ENCODE results near the gene SFSWAP. TPM values are rescaled to one million over a fixed set of nuclear protein-coding genes. Genes with fewer than 3 reads are reported as not detected.
A peak's percentile ranks its signal among the peaks of the same experiment; 100 is the strongest.

The SFSWAP gene
- polyA plus RNA-seq (2011; rRNA removed) = 18.8 and 21.8 TPM in 2 replicates
- 26.7 and 30.3 TPM in 2 replicates for polyA plus RNA-seq (2012; cell fraction: cytosol; rRNA removed)
- polyA plus RNA-seq (2012; cell fraction: nucleus; rRNA removed) = 121 and 170 TPM in 2 replicates
- polyA plus RNA-seq (2017; fragmentation: RNase III; extraction: RNeasy Plus Mini Kit Qiagen cat#74134 plus additional on column Dnase treatment) = 22.8 to 23.5 TPM (median 23.3 TPM) in 3 replicates
- polyA minus RNA-seq (2011; rRNA and poly(A)+ RNA removed) = 20.3 and 27.5 TPM in 2 replicates

- peak within 1 kb of the TSS; percentile 90 for H3K4me2 ChIP-seq
- ATAC-seq (peak; percentile 96), DNase-seq (ENCODE audit: low read depth in 1 of 2, low spot score in 1 of 2) (peak; percentile 81 to 88), FAIRE-seq (no peak)
- CTCF ChIA-PET = interaction anchor here (0.6 to 1.9 kb wide), 2 partner anchors 14 to 18 kb away, joined by 3 to 4 read pairs; no protein-coding TSS in a partner anchor
- H3K4me1 ChIP-seq = peaks cover 8% of the 10 kb centered on the region
- POLR2A ChIA-PET = interaction anchor here (0.6 to 1.3 kb wide), 4 partner anchors 11 to 74 kb away, joined by 3 to 4 read pairs (median 3); no protein-coding TSS in a partner anchor
- peak within 1 kb of the TSS; percentile 95 to 96 for H3K27ac ChIP-seq
- no peaks in the 10 kb centered on the region for H3K9me3 ChIP-seq
- H3K4me3 ChIP-seq = peak within 1 kb of the TSS; percentile 88
- 4% methylated on average over 69 of the region's 90 CpGs for WGBS (ENCODE audit: missing lambda C conversion rate)
- TF ChIP-seq RAD21 (conservative IDR thresholded peaks at IDR 0.05 in 1 of 2, IDR thresholded peaks at IDR 0.05 in 1 of 2) (no peak), JUNB (IDR thresholded peaks at IDR 0.05) (no peak), GATA3 (IDR thresholded peaks at IDR 0.05; ENCODE audit: borderline replicate concordance) (peak; percentile 36; the same call in 1 of the 2 replicates), RFX5 (IDR thresholded peaks at IDR 0.05) (peak; percentile 64; the same call in 1 of the 2 replicates), CEBPB (IDR thresholded peaks at IDR 0.05) (no peak), NFE2L2 (conservative IDR thresholded peaks at IDR 0.05; ENCODE audit: low read length) (no peak), JUN (IDR thresholded peaks at IDR 0.05) (peak; percentile 77 to 91; a peak in 4 of 5 replicates), EHF (CRISPR knock-in tag; IDR thresholded peaks at IDR 0.05) (no peak), HOXB5 (CRISPR knock-in tag; IDR thresholded peaks at IDR 0.05) (peak; percentile 47; the same call in 1 of the 2 replicates), FOSL2 (IDR thresholded peaks at IDR 0.05) (no peak), FOSL2 (CRISPR knock-in tag; IDR thresholded peaks at IDR 0.05) (peak; percentile 27; the same call in 1 of the 2 replicates), ATOH8 (CRISPR knock-in tag; IDR thresholded peaks at IDR 0.05; ENCODE audit: low read depth) (peak; percentile 90), POLR2AphosphoS2 (conservative IDR thresholded peaks at IDR 0.05; ENCODE audit: low read length) (no peak), ZC3H11A (IDR thresholded peaks at IDR 0.05) (no peak), MYC (IDR thresholded peaks at IDR 0.05; ENCODE audit: borderline replicate concordance, low read length) (peak; percentile 82; the same call in 1 of the 2 replicates), BHLHE40 (IDR thresholded peaks at IDR 0.05; ENCODE audit: low read depth, low read length) (no peak), FOSB (CRISPR knock-in tag; IDR thresholded peaks at IDR 0.05) (no peak), EP300 (IDR thresholded peaks at IDR 0.05) (no peak), KDM5A (IDR thresholded peaks at IDR 0.05) (peak; percentile 100), EHMT2 (IDR thresholded peaks at IDR 0.05; ENCODE audit: low read depth) (no peak), NR3C1 (IDR thresholded peaks at IDR 0.05) (no peak), CTCF (IDR thresholded peaks at IDR 0.05) (no peak), TFCP2L1 (CRISPR knock-in tag; IDR thresholded peaks at IDR 0.05) (no peak), CHD2 (IDR thresholded peaks at IDR 0.05; ENCODE audit: low read length, partially characterized antibody) (no peak), BCL3 (IDR thresholded peaks at IDR 0.05) (peak; percentile 79; the same call in 2 of the 3 replicates), HES2 (IDR thresholded peaks at IDR 0.05) (no peak), CBX8 (IDR thresholded peaks at IDR 0.05) (no peak), E2F6 (IDR thresholded peaks at IDR 0.05; ENCODE audit: borderline replicate concordance, low read depth) (peak; percentile 91), CBX2 (IDR thresholded peaks at IDR 0.05; ENCODE audit: borderline replicate concordance, low read depth) (no peak), ZSCAN20 (CRISPR knock-in tag; IDR thresholded peaks at IDR 0.05) (peak; percentile 41; the same call in 1 of the 2 replicates), POLR2A (IDR thresholded peaks at IDR 0.05; ENCODE audit: low read length) (peak; percentile 59), PBX3 (IDR thresholded peaks at IDR 0.05) (0 out of 2 replicates have a peak, but pooled peaks have one; percentile 40), USF2 (IDR thresholded peaks at IDR 0.05) (no peak), HEYL (CRISPR knock-in tag; IDR thresholded peaks at IDR 0.05) (no peak)
Observed at GRCh38 chr12:131710464-131711457, at the start of gene SFSWAP. TSS of gene SFSWAP (plus strand) at chr12:131711090. CDS start at chr12:131711230, 140 bp downstream.

Measured in A549 (cell line).